Activated naive CD8-positive, alpha-beta T cell treated with anti-CD3 and anti-CD28 coated beads for 36 hours (primary cell): ENCODE data around the gene ZSCAN20. TPM values are rescaled to one million over a fixed set of nuclear protein-coding genes. Genes with fewer than 3 reads are reported as not detected.

ENCODE experiments used
- DNase-seq: peaks from one replicate; pipeline ENCODE4 v3.0.0; 2021
- H3K27ac Mint-ChIP-seq: one replicate; pipeline ENCODE4 v1.8.0; 2022; ENCODE audit warnings: mild to moderate bottlenecking, moderate library complexity, mixed read lengths
- H3K27me3 Mint-ChIP-seq: one replicate; pipeline ENCODE4 v1.8.0; 2022; ENCODE audit warnings: mild to moderate bottlenecking, mixed read lengths
- H3K36me3 Mint-ChIP-seq: one replicate; pipeline ENCODE4 v1.8.0; 2021; ENCODE audit warnings: mild to moderate bottlenecking, mixed read lengths
- H3K4me1 Mint-ChIP-seq: one replicate; pipeline ENCODE4 v1.8.0; 2021; ENCODE audit warnings: mixed read lengths
- H3K4me3 Mint-ChIP-seq: one replicate; pipeline ENCODE4 v1.8.0; 2022; ENCODE audit warnings: mild to moderate bottlenecking, moderate library complexity, mixed read lengths
- H3K9me3 Mint-ChIP-seq: one replicate; pipeline ENCODE4 v1.8.0; 2022; ENCODE audit warnings: mixed read lengths
- total RNA-seq, 2 experiments: library from RNA; stranded (reverse); gene quantifications; one replicate each; pipeline ENCODE4 v1.2.3, GENCODE V29; 2021

ZSCAN20 gene
- total RNA-seq, 2 experiments from 2014 or later: 3.0 TPM

DNA sequence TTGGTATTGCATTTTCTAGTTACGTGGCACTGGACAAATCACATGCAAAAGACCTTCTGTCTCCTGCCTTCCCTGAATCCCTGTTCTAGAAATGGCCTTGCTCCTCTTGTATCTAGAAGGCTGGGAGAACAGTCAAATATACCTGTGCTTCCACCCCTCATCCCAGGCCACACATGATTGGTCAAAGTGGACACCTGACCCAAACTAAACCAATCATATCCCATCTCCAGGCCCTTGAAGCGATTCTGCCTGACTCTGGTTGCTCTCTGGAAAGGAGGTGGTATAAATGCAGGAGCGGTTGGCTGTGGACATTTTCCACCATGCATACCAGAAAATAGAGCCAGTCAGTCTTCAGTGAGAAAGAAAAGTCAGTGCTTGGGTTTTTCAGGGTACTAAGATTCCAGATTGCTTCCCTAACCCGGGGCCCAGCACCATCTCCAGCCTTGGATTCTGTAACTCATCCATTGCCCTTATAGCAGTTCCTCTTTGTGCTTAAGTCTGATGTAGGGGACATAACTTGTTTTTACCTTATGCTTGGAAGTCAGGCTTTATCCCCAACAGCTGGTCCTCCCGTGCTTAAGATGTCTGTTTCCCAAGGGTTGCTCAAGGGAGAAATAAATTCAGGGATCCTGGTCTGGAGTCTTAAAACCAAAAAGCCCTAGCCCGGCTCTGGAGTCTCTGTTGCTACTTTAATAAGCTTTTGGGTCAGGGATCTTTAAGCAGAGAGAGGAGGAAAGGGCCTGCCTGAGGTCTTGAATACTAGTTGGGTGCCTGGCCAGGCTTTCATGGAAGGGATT, 33.9 kb upstream of the ZSCAN20 start:
- no peak overlapping the region for H3K27ac Mint-ChIP-seq
- DNase-seq: no peak
- H3K9me3 Mint-ChIP-seq: no peaks in the 10 kb centered on the region
- H3K27me3 Mint-ChIP-seq: peaks cover 8% of the 10 kb centered on the region
- H3K4me3 Mint-ChIP-seq: no peak overlapping the region
- no peaks in the 10 kb centered on the region for H3K4me1 Mint-ChIP-seq
- H3K36me3 Mint-ChIP-seq: no peaks in the 10 kb centered on the region

DNA sequence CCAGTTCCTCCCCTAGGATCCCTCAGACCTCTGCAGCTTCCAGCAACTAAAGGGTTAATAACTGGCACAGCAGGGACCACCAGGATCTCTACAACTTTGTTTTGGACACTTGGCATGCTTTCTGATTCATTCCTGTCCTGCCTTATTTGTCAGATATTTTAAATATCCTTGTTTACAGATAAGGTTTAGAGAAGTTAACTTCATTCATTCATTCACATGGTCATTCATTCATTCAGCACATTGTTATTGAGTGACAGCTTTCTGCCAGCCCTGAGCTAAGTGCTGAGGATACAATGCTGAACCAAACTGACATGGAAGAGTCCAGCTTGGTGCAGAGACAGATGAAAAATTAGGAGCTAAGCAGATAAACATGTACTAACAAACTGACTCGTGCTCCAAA, 32.8 kb upstream of the ZSCAN20 start:
- Mint-ChIP-seq H3K4me1 (no peaks in the 10 kb centered on the region), H3K4me3 (no peak overlapping the region), H3K27ac (no peak overlapping the region), H3K9me3 (no peaks in the 10 kb centered on the region), H3K27me3 (peaks cover 8% of the 10 kb centered on the region), H3K36me3 (no peaks in the 10 kb centered on the region)
- no peak for DNase-seq

DNA sequence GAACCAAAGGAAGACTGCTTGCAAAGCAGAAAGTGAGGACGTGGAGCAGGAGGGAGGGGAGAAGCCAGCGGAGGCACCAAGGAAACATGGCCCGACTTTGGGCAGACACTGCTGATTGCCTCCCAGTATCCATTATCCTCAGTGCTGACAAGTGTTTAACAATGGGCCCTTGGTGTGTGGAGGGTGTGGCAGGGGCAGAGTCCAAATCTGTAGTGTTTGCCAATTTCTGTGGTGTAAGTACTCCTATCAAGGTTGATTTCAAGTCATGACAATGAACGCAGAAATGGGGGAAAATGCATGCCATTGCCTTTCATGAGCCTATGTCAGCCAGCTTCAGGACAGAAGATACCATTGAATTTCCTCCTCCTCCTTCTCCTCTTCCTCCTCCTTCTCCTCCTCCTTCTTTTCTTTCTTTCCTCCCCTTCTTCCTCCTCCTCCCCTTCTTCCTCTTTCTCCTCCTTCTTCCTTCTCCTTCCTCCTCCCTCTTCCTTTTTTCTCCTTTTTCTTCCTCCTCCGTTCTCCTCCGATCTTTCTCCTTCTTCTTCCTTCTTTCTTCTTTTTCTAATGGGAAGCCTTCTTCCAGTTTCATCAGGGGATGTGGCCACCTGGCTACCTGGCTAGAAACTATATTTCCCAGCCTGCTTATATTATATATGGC, 31.2 kb upstream of the ZSCAN20 start:
- Mint-ChIP-seq H3K36me3 (no peaks in the 10 kb centered on the region), H3K4me1 (no peaks in the 10 kb centered on the region)

DNA sequence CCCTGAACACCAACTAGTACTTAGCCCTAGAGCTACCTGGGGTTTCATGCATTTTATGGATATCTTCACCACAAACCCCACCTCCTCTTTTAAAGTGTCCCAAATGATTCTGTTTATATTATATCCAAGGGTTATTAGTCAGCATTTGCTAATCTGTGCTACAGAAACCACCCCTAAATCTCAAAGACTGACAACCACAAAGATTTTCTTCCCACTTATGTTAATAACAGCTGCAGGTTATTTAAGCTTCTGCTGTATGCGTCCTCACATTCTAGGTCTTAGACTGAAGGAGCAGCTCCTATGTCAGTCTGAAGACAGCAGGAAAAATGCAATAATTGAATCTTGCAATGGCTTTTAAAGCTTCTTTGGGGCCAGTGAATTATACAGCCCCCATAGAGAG, 30.3 kb upstream of the ZSCAN20 start:
- H3K4me1 Mint-ChIP-seq: no peaks in the 10 kb centered on the region
- H3K9me3 Mint-ChIP-seq: no peaks in the 10 kb centered on the region
- H3K36me3 Mint-ChIP-seq: no peaks in the 10 kb centered on the region
- peaks cover 12% of the 10 kb centered on the region for H3K27me3 Mint-ChIP-seq
- no peak for DNase-seq
- H3K27ac Mint-ChIP-seq: no peak overlapping the region
- no peak overlapping the region for H3K4me3 Mint-ChIP-seq

More for the DNA sequence above, 31.2 kb upstream of the ZSCAN20 start:
- no peak for DNase-seq
- no peak overlapping the region for H3K27ac Mint-ChIP-seq
- H3K27me3 Mint-ChIP-seq: peaks cover 9% of the 10 kb centered on the region
- no peaks in the 10 kb centered on the region for H3K9me3 Mint-ChIP-seq
- H3K4me3 Mint-ChIP-seq: no peak overlapping the region

DNA sequence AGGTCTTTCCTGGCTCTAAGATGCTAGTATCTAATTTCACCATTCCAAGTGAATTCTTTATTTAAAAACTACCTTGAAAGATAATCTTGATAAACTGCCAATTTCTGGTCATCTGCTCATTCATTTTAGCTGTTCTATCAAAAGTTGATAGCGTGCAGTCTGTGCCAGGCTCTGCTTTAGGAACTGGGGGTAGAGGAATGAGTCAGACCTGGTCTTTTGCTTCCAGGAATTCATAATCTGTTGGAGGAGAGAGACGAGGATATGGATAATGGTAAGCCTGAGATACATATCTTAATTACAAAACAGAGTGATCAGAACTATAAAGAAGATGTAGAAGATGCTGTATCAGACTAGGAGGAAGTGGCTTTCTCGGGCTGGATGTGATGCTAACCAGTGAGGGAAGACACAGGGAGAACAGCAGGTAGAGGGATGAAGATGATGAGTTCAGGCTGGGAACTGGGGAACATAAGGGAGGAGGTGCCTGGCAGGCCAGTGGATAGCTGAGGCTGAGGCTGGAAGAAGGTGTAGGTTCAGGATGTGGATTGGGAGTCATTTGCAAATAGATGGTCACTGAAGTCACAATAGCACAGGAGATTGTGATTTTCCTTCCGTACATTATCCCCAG, 29.3 kb upstream of the ZSCAN20 start:
- no peaks in the 10 kb centered on the region for H3K9me3 Mint-ChIP-seq
- no peak overlapping the region for H3K27ac Mint-ChIP-seq
- H3K4me3 Mint-ChIP-seq: no peak overlapping the region
- H3K36me3 Mint-ChIP-seq: no peaks in the 10 kb centered on the region
- no peak for DNase-seq
- H3K4me1 Mint-ChIP-seq: no peaks in the 10 kb centered on the region
- peaks cover 16% of the 10 kb centered on the region for H3K27me3 Mint-ChIP-seq

DNA sequence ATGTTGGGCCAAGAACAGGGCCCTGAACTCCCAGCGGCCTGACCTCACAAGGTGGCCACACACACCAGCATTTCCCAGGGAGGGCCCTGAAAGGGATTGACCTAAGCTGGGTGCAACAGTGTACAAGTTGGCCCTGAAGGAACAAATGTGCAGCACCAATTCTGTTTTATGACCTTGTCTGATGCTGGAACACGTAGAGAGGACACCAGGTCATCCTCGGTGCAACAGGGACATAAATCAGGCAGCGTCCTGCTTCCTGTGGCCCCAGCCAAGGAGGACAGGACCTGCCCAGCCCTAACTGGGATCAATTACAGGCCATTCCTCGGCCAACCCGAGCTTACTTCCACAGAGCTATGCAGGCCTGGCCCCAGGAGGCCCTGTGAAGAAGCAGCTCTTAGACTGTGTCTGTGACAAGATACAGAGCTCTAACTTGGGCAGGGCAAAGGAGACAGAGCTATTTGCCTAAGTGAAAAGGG, 28.7 kb upstream of the ZSCAN20 start:
- H3K27me3 Mint-ChIP-seq: peaks cover 21% of the 10 kb centered on the region
- no peak overlapping the region for H3K27ac Mint-ChIP-seq
- DNase-seq: no peak
- no peak overlapping the region for H3K4me3 Mint-ChIP-seq
- no peaks in the 10 kb centered on the region for H3K4me1 Mint-ChIP-seq
- H3K36me3 Mint-ChIP-seq: no peaks in the 10 kb centered on the region
- no peaks in the 10 kb centered on the region for H3K9me3 Mint-ChIP-seq

DNA sequence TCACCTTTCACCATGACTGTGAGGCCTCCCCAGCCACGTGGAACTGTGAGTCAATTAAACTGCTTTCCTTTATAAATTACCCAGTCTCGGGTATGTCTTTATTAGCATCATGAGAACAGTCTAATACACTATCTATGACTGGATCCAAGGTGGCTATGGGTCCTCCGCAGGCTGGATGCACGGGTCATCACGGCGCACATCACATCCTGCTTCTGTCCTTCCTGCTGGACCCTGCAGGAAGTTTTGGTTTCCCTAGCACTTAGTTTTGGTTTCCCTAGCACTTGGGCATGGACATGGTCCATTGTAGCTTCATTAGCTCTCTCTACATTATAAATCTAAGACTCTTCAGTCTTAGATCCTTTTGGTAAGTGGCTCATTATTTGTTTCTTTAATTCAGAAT, 27.3 kb upstream of the ZSCAN20 start:
- H3K4me1 Mint-ChIP-seq: no peaks in the 10 kb centered on the region
- peaks cover 29% of the 10 kb centered on the region for H3K27me3 Mint-ChIP-seq
- H3K36me3 Mint-ChIP-seq: no peaks in the 10 kb centered on the region
- H3K27ac Mint-ChIP-seq: no peak overlapping the region
- no peak for DNase-seq
- H3K9me3 Mint-ChIP-seq: no peaks in the 10 kb centered on the region
- no peak overlapping the region for H3K4me3 Mint-ChIP-seq

DNA sequence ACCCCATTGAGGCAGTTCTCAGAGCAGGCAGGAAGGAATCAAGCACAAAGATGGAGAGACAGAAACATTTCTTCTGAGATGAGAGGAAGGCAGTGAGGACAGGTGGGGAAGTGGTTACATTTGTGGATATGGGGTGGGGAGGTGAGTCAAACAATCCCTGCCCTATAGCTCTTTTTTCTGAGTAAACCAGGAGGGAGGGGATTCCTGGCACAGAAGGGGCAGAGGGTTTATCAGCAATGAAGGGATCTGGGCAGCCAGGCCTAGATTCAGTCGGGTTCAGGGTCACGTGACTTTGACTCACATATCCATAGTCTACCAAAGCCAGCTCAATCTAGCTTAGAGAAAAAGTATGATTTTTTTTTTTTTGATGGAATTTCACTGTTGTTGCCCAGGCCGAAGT, 25.9 kb upstream of the ZSCAN20 start:
- peaks cover 31% of the 10 kb centered on the region for H3K27me3 Mint-ChIP-seq
- H3K36me3 Mint-ChIP-seq: no peaks in the 10 kb centered on the region
- H3K27ac Mint-ChIP-seq: no peak overlapping the region
- H3K4me3 Mint-ChIP-seq: no peak overlapping the region
- DNase-seq: no peak
- H3K4me1 Mint-ChIP-seq: no peaks in the 10 kb centered on the region
- H3K9me3 Mint-ChIP-seq: no peaks in the 10 kb centered on the region

DNA sequence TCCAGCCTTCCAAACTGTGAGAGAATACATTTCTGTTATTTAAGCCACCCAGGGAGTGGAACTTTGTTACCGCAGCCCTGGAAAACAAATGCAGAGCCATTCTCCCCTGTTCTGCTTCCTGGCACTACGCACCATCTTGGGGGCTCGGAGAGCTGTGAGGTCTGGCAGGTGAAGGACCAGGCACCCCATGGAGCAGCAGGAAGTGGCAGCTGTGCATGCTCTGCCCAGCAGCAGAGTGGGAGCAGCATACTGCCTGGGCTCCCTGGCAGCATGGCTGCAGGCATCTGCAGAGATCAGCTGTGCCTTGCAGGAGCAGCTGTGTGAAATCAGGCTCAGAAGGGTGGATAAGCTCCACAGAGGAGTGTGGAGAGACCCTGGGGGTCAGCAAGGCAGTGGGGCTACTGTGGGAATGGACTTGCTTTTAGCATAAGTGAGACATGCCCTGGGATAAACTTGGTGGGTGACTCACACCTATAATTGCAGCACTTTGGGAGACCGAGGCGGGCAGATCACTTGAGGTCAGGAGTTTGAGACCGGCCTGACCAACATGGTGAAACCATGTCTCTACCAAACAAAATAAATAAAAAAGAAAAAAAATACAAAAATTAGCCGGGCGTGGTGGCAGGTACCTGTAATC, 17.7 kb upstream of the ZSCAN20 start:
- Mint-ChIP-seq H3K4me3 (no peak overlapping the region), H3K27ac (no peak overlapping the region), H3K4me1 (peaks cover 3% of the 10 kb centered on the region), H3K36me3 (no peaks in the 10 kb centered on the region), H3K9me3 (no peaks in the 10 kb centered on the region), H3K27me3 (peaks cover 12% of the 10 kb centered on the region)
- no peak for DNase-seq

DNA sequence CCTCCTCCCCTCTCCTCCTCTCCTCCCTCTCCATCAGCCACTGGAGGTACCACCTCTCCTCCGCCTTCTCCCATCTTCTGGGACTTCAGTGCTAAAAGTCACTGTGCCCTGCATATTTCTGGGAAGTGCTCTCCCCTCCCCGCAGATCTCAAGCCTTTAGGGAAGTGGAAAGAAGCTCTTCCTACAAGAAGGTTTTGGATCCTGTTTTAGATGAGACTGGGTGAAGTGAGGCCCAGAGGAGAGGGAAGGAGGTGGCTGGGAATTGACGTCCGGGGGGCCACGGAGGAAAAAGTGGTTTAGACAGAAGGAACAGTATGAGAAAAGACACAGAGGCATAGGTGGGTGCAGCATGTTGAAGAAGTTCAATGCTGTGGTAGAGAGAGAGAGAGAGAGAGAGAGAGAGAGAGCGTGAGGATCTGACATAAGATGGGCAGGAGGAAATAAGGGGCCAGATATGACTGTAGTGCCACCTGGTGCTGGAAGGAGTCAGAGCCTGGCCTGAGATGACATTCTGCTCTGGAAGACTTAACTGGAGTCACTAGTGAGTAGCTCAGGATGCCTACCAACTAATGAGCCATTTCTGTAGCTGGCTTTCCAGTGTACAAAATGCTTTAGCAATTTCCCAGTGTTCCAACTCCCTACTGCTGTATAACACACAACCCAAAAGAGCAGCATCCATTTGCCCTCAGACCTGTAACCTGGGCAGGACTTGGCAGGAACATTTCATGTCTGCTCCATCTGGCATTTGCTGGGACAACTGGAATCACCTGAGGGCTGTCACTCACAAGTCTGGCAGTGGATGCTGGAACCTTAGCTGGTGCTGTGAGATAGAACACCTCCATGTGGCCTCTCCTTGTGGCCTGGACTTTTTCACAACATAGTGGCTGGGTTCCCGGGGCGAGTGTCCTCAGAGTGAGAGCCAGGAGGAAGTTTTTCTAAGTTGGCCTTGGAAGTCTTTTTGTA, 16.6 kb upstream of the ZSCAN20 start:
- Mint-ChIP-seq H3K4me1 (peaks cover 3% of the 10 kb centered on the region), H3K36me3 (no peaks in the 10 kb centered on the region), H3K27ac (no peak overlapping the region), H3K27me3 (peaks cover 5% of the 10 kb centered on the region), H3K9me3 (no peaks in the 10 kb centered on the region), H3K4me3 (no peak overlapping the region)
- DNase-seq: peak; percentile 32

DNA sequence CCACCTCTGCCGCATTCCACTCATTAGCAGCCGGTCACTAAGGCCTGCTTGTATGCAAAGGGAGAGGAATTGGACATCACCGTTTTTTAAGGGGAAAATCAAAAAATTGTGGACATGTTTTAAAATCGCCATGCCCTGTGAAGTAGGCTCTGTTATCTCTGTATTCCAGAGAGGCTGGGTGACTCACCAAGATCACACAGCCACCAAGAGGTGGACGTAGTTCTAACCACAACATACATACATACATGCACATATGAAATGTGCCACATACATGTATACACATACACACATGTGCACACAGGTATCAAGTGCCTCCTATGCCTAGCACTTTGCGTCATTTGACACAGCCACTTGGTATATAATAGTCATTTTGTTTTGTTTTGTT, 16.0 kb upstream of the ZSCAN20 start:
- DNase-seq: no peak

DNA sequence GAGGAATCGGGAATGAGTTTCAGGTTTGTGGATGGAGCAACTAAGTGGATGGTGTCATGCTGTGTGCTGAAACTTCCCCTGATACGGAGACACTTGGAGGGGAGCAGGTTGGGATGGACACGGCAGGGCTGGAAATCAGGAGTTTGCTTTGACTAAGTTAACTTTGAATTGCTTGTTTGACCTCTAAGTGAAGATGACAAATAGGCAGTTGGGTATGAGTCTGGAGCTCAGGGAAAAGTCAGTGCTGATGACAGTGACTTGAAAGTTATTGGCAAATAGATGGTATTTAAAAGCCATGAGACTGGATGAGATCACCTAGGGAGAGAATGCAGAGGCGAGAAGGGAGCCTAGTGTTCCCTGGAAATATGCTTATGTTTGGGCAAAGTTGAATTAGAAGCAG, 12.8 kb upstream of the ZSCAN20 start:
- H3K36me3 Mint-ChIP-seq: no peaks in the 10 kb centered on the region
- no peaks in the 10 kb centered on the region for H3K27me3 Mint-ChIP-seq
- H3K9me3 Mint-ChIP-seq: no peaks in the 10 kb centered on the region
- no peak for DNase-seq
- H3K27ac Mint-ChIP-seq: no peak overlapping the region
- peaks cover 3% of the 10 kb centered on the region for H3K4me1 Mint-ChIP-seq
- H3K4me3 Mint-ChIP-seq: no peak overlapping the region

More for the DNA sequence above, 16.0 kb upstream of the ZSCAN20 start:
- no peaks in the 10 kb centered on the region for H3K9me3 Mint-ChIP-seq
- peaks cover 5% of the 10 kb centered on the region for H3K27me3 Mint-ChIP-seq
- peaks cover 3% of the 10 kb centered on the region for H3K4me1 Mint-ChIP-seq
- H3K36me3 Mint-ChIP-seq: no peaks in the 10 kb centered on the region
- H3K4me3 Mint-ChIP-seq: no peak overlapping the region
- no peak overlapping the region for H3K27ac Mint-ChIP-seq

DNA sequence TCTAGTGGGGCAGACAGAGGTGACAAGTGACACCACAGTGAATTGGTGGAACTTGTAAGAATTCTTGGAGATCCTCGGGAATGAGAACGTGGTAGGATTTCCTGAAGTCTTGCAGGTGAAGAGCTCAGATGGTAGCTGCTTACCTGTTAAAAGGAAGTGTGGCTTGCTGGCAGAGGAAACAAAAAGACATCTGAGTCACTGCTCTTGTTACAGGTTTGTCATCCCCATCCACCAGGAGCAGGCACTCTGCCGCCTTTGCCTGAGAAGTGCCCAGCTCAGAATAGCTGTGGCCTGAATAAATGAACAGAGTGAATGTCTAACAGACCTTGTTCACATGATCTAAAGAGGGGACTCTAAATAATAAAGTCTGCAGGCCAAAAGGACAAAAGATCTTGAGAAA, 12.3 kb upstream of the ZSCAN20 start:
- peaks cover 3% of the 10 kb centered on the region for H3K4me1 Mint-ChIP-seq
- no peak overlapping the region for H3K27ac Mint-ChIP-seq
- no peaks in the 10 kb centered on the region for H3K36me3 Mint-ChIP-seq
- H3K27me3 Mint-ChIP-seq: no peaks in the 10 kb centered on the region
- no peak for DNase-seq
- no peaks in the 10 kb centered on the region for H3K9me3 Mint-ChIP-seq
- no peak overlapping the region for H3K4me3 Mint-ChIP-seq

DNA sequence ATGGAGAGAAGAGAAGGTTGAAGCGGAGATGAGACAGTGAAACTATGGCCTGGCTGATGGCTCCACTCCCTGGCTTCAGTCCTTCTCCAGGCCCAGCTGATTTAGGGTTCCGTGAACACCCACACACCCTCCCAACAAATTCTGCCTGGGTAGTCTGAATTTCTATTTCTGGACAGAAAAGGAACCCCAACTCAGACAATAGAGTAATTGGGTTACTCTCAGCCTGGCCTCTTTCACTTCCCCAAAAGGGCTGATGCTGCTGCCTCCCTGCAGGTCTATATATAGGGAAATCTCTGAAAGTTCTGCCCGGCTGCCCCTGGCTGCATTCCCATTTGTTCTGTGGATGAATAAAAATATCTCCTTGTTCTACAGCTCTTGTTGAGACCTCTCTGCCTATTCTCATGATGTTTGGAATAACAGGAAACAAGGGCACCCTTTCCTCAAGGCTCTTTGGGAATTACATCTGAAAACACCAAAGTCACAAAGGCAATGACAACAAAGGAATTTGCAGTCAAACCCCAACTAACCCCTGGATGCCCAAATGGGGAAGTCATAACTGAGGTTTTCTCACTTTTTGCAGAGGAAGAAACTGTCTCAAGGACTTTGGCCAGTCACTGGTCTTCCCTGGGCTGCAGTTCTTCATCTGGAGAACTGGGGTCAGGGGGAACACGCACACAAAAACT, 11.4 kb upstream of the ZSCAN20 start:
- Mint-ChIP-seq H3K27ac (no peak overlapping the region), H3K36me3 (no peaks in the 10 kb centered on the region), H3K27me3 (no peaks in the 10 kb centered on the region), H3K4me1 (no peaks in the 10 kb centered on the region), H3K9me3 (no peaks in the 10 kb centered on the region), H3K4me3 (no peak overlapping the region)
- no peak for DNase-seq
